Fibroblast of villous mesenchyme (primary cell): ENCODE measurements around the gene IGSF1. TPM values are rescaled to one million over a fixed set of nuclear protein-coding genes. Genes with fewer than 3 reads are reported as not detected.

Experiments
- DNase-seq: peaks from one replicate; pipeline ENCODE4 v3.0.0-alpha.2; 2010; ENCODE audit warnings: low read depth
- H3K4me3 ChIP-seq: 2 replicates; pipeline ENCODE4 v1.5.1; 2011; ENCODE audit warnings: low read depth, mild to moderate bottlenecking, low read length
- total RNA-seq: library from RNA; depleted of rRNA; stranded (reverse); fragments of >200 nt; gene quantifications from 2 replicates; pipeline ENCODE4 v1.2.3, GENCODE V29; 2012
- TF ChIP-seq, protein P1 (sequence below): IDR thresholded peaks from 2 replicates; pipeline ENCODE4 v1.5.1; 2012; ENCODE audit warnings: low read depth, mild to moderate bottlenecking, low read length; ENCODE audit not compliant: insufficient read depth

IGSF1 gene
- total RNA-seq, 1 donor: under 0.01 TPM

DNA sequence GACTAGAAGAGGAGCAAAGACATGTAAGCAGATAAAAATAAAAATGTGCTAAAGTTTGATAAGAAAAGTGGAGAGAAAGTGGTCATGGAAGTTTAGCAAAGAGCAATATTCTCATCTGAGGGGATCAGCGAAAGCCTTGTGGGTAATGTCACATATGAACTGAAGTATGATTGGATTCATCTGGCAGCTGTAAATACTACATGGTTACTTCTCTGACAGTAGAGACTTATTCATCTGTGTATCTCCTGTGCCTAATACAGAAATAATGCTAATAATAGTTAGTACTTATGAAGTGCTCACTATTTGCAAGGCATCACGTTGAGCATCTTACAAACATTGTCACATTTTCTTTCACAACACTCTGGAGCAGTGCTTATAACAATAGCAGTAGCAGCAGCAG lies 8.9 kb upstream of the IGSF1 start:
- H3K4me3 ChIP-seq: no peak overlapping the region
- no peak for DNase-seq
- TF ChIP-seq, protein P1, sequence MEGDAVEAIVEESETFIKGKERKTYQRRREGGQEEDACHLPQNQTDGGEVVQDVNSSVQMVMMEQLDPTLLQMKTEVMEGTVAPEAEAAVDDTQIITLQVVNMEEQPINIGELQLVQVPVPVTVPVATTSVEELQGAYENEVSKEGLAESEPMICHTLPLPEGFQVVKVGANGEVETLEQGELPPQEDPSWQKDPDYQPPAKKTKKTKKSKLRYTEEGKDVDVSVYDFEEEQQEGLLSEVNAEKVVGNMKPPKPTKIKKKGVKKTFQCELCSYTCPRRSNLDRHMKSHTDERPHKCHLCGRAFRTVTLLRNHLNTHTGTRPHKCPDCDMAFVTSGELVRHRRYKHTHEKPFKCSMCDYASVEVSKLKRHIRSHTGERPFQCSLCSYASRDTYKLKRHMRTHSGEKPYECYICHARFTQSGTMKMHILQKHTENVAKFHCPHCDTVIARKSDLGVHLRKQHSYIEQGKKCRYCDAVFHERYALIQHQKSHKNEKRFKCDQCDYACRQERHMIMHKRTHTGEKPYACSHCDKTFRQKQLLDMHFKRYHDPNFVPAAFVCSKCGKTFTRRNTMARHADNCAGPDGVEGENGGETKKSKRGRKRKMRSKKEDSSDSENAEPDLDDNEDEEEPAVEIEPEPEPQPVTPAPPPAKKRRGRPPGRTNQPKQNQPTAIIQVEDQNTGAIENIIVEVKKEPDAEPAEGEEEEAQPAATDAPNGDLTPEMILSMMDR: no peak

DNA sequence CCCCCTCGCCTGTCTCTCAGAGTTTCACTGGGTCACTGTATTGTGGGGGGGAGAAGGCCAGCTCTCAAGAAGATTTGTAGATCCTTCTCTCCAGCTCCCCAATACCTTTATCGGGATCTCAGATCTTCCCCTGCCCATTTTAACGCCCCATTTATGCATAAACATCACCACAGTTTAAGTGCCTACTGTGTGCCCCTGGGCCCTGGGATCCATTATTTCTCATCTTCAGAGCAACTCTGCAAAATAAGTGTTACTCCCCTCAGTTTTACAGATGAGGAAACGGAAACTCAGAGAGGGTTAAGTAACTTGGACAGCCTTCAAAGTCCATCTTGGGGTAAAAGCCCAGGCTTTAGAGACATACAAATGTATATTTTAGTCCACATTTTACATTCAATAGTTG lies 421 bp upstream of the IGSF1 start:
- TF ChIP-seq, protein P1: no peak
- no peak overlapping the region for H3K4me3 ChIP-seq
- no peak for DNase-seq

DNA sequence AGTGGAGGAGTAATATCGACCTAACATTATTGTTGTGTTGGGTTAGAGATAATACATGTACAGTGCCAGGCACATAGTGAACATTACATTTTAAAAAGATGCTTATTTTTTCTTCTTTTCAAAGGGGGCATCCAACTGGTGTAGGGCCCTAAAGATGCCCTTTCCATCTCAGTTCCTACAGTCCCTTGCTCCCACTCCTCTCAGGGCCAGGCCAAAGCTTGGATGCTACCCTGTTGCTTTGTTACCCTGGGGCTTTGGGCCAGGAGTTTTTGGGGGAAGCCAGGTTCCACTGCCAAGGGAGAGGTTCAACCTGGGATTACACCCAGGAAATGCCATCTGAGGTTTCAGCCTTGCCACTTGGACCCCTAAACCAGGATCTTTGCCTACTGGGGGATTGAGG lies 918 bp downstream of the IGSF1 start:
- no peak overlapping the region for H3K4me3 ChIP-seq
- no peak for DNase-seq
- TF ChIP-seq, protein P1: no peak

DNA sequence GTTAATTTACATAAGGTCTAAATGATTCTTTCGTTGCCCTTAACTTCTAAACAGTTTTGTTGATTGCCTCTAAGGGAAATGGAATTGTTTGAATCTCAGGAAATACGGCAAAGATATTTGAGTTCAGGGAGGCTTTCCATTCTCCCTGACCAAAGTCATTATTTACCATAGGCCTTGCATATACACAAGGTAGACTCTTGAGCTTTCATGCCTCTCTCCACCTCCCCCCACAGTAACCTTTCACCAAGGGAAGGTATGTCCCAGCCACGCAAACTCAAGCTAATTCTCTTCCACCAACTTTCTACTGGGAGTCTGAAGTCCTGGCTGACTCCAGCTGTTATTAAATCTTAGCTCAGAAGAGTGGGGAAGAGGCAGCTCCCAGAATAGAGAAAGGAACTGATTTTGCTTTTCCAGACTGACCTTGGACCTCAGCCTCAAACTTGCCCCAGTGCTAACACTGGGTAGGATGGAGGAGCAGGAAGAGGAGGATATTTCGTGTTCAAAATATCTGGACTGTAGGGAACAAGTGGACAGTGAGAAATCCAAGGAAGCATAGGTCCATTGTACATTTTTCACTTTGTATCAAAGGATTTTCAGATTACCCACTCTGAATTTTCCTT lies 1.4 kb downstream of the IGSF1 start:
- TF ChIP-seq, protein P1: no peak
- H3K4me3 ChIP-seq: no peak overlapping the region
- no peak for DNase-seq

DNA sequence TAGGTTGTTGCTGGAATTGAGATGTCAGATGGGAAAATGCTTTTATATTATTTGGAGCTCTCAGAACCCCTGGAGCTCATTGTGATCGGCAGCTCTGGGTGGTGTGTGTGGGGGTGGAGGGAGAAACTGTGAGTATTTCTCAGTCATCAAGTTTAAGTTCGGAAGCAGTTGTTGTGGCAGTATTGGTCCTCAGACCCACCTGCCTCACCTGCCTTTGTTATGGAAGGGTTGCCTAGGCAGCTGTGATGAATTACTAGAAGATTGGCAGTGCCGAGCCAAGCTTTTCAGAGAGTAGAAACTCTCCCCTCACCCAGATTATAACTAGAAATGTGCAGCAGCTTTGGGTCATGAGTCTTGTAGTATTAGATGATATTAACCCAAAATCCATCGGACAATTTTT lies 9.5 kb downstream of the IGSF1 start:
- no peak for DNase-seq
- TF ChIP-seq, protein P1: no peak

DNA sequence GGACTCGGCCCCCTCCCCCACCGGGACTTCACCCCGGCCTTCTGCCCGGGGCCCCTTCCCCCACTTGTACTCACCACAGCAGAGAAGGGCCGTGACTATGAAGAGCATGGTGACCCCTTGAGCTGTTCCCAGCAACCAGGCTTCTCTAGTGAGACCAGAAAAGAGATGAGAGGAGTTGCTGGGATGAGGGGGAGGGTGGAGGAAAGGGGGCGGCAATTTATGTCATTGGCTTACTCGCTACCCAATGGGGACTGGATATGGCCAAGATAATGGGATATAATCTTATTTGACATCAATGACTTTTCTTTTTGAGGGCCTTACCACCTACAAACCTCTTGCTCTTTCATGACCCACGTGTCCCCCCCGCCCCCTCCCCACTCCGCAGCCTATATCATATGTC lies 9.9 kb downstream of the IGSF1 start:
- no peak overlapping the region for H3K4me3 ChIP-seq
- TF ChIP-seq, protein P1: no peak
- no peak for DNase-seq

More for the DNA sequence above, 9.5 kb downstream of the IGSF1 start:
- no peak overlapping the region for H3K4me3 ChIP-seq

DNA sequence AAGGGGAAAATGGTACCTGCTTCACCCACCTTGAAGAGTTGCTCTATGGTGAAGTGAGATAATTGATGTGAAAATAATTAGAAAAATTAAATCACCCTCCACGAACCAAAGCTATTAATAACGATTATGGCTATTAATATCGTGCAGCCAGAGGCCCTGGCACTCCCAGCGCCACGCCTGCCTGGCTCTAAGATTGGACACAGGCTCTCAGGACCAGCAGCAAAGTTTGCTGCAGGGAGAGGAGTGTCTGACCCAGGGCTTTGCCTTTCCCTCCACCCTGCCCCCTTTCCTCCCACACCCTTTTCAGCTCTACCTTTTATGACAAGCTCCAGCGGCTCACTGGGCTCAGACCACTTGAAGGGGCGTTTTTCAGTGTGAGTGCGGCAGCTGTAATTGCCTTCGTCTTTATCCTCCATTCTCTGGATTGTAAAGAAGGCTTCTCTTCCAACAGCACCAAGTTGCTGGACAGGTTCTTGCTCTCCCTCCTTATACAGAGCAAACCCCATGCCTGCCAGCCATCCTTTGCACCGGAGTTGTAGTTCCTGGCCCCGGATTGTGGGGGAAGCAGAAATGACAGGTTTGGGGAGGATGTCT lies 11.5 kb downstream of the IGSF1 start:
- TF ChIP-seq, protein P1: no peak
- H3K4me3 ChIP-seq: no peak overlapping the region
- DNase-seq: no peak
